ENCODE measurements around the gene EFCC1. TPM values are rescaled to one million over a fixed set of nuclear protein-coding genes. Genes with fewer than 3 reads are reported as not detected.

The EFCC1 gene
- total and polyA plus RNA-seq, 2 of the 13 experiments (the other 11 are each of a cell fraction or from before 2014, with no cell fraction given) = not detected

- Histone ChIP-seq H3K36me3 (replicated peaks in 1 of 2; ENCODE audit: control insufficient read depth in 1 of 2, insufficient read depth in 2 of 2, low read length in 2 of 2) (no peaks in the 10 kb centered on the region), H3K4me2 (ENCODE audit: low read depth, low read length) (no peak overlapping the region), H3K9ac (ENCODE audit: insufficient read depth, low read depth, low read length) (no peak overlapping the region), H3K9me3 (ENCODE audit: low read length) (no peaks in the 10 kb centered on the region), H2AFZ (ENCODE audit: low read length) (no peak overlapping the region), H3K79me2 (ENCODE audit: insufficient read depth, low read length) (no peaks in the 10 kb centered on the region), H3K4me3 (replicated peaks in 1 of 3; ENCODE audit: insufficient read depth in 1 of 3, low read depth in 2 of 3, low read length in 3 of 3) (no peak overlapping the region), H3K4me1 (ENCODE audit: insufficient read depth, low read length) (peaks cover 20% of the 10 kb centered on the region), H3K27me3 (ENCODE audit: control insufficient read depth in 1 of 2, insufficient read depth in 2 of 2, low read length in 2 of 2) (peaks cover 3 to 31% of the 10 kb centered on the region in 2 experiments; a peak in 3 of 5 replicates), H3K27ac (ENCODE audit: extremely low read length, insufficient read depth, low read length) (no peak overlapping the region), H4K20me1 (ENCODE audit: insufficient read depth, low read length) (no peaks in the 10 kb centered on the region)
- intact Hi-C loops (cut with micrococcal nuclease; ENCODE audit: unreplicated experiment) (no loop called here), in situ Hi-C loops (cut with HindIII; ENCODE audit: extremely low pct_ligation_motif_present, low pct_unique_long_range_greater_than_20kb) (no loop called here)
- no TSS peak for BruUV-seq (replicated peaks)
- POLR2A ChIA-PET = no interaction called here
- TF ChIP-seq RFXANK (CRISPR knock-in tag; IDR thresholded peaks at IDR 0.05) (no peak), ZNF629 (CRISPR knock-in tag; conservative IDR thresholded peaks at IDR 0.05) (peak; percentile 62)
- DNase-seq (ENCODE audit: low spot score) (no peak), ATAC-seq (no peak), FAIRE-seq (no peak)
- 0% methylated on average over 2 of the region's 2 CpGs for WGBS (ENCODE audit: low lambda C conversion rate)
- CTCF ChIA-PET (ENCODE audit: low intra/inter-chr PET ratio, low total read pairs) = no interaction called here
These were observed 36.0 kb downstream of the EFCC1 start for GRCh38 chr3:129037093-129037419.

GRCh38 chr3:129038121-129038855 lies 37.2 kb downstream of the EFCC1 start:
- no TSS peak for BruUV-seq (replicated peaks)
- POLR2A ChIA-PET = no interaction called here
- CTCF ChIA-PET (ENCODE audit: low intra/inter-chr PET ratio, low total read pairs) = no interaction called here
- Histone ChIP-seq H3K36me3 (replicated peaks in 1 of 2; ENCODE audit: control insufficient read depth in 1 of 2, insufficient read depth in 2 of 2, low read length in 2 of 2) (no peaks in the 10 kb centered on the region), H3K27ac (ENCODE audit: extremely low read length, insufficient read depth, low read length) (no peak overlapping the region), H3K79me2 (ENCODE audit: insufficient read depth, low read length) (no peaks in the 10 kb centered on the region), H3K27me3 (ENCODE audit: control insufficient read depth in 1 of 2, insufficient read depth in 2 of 2, low read length in 2 of 2) (peaks cover 1 to 27% of the 10 kb centered on the region in 2 experiments; a peak in 3 of 5 replicates), H3K4me1 (ENCODE audit: insufficient read depth, low read length) (peaks cover 20% of the 10 kb centered on the region), H4K20me1 (ENCODE audit: insufficient read depth, low read length) (no peaks in the 10 kb centered on the region), H2AFZ (ENCODE audit: low read length) (no peak overlapping the region), H3K9me3 (ENCODE audit: low read length) (no peaks in the 10 kb centered on the region), H3K4me2 (ENCODE audit: low read depth, low read length) (no peak overlapping the region), H3K9ac (ENCODE audit: insufficient read depth, low read depth, low read length) (no peak overlapping the region), H3K4me3 (replicated peaks in 1 of 3; ENCODE audit: insufficient read depth in 1 of 3, low read depth in 2 of 3, low read length in 3 of 3) (no peak overlapping the region)
- WGBS (ENCODE audit: low lambda C conversion rate) = 20% methylated on average over 6 of the region's 10 CpGs
- FAIRE-seq (no peak), ATAC-seq (peak; percentile 27; the same call in 2 of the 3 replicates), DNase-seq (ENCODE audit: low spot score) (no peak)
- in situ Hi-C loops (cut with HindIII; ENCODE audit: extremely low pct_ligation_motif_present, low pct_unique_long_range_greater_than_20kb) = no loop called here
- intact Hi-C loops (cut with micrococcal nuclease; ENCODE audit: unreplicated experiment) = no loop called here
- no peak for TF ChIP-seq ZFP62 (CRISPR knock-in tag; IDR thresholded peaks at IDR 0.05)
- TF ChIP-seq SNAI1 (CRISPR knock-in tag; IDR thresholded peaks at IDR 0.05; ENCODE audit: borderline replicate concordance) = no peak
- TF ChIP-seq JDP2 (CRISPR knock-in tag; IDR thresholded peaks at IDR 0.05; ENCODE audit: borderline replicate concordance) = no peak
- no peak for TF ChIP-seq ZNF17 (CRISPR knock-in tag; IDR thresholded peaks at IDR 0.05)
- no peak for TF ChIP-seq HES4 (CRISPR knock-in tag; IDR thresholded peaks at IDR 0.05; ENCODE audit: borderline replicate concordance)
- TF ChIP-seq ZSCAN22 (CRISPR knock-in tag; IDR thresholded peaks at IDR 0.05) = no peak

Data from HepG2 (cell line).